ENCODE results near the gene BCAS3.

GRCh38 chr17:61254904-61255303 is 577.3 kb downstream of the BCAS3 start:
- TF ChIP-seq, protein P1, sequence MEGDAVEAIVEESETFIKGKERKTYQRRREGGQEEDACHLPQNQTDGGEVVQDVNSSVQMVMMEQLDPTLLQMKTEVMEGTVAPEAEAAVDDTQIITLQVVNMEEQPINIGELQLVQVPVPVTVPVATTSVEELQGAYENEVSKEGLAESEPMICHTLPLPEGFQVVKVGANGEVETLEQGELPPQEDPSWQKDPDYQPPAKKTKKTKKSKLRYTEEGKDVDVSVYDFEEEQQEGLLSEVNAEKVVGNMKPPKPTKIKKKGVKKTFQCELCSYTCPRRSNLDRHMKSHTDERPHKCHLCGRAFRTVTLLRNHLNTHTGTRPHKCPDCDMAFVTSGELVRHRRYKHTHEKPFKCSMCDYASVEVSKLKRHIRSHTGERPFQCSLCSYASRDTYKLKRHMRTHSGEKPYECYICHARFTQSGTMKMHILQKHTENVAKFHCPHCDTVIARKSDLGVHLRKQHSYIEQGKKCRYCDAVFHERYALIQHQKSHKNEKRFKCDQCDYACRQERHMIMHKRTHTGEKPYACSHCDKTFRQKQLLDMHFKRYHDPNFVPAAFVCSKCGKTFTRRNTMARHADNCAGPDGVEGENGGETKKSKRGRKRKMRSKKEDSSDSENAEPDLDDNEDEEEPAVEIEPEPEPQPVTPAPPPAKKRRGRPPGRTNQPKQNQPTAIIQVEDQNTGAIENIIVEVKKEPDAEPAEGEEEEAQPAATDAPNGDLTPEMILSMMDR (IDR thresholded peaks at IDR 0.05; ENCODE audit: poor library complexity, severe bottlenecking) = no peak
- no peak for TF ChIP-seq SMC3 (conservative IDR thresholded peaks at IDR 0.05; ENCODE audit: poor library complexity)
- TF ChIP-seq EP300 (conservative IDR thresholded peaks at IDR 0.05; ENCODE audit: poor library complexity, severe bottlenecking) = no peak
- TF ChIP-seq EZH2 (IDR thresholded peaks at IDR 0.05; ENCODE audit: borderline replicate concordance, insufficient read depth, low read length, poor library complexity, severe bottlenecking) = no peak
- TF ChIP-seq REST (IDR thresholded peaks at IDR 0.05; ENCODE audit: borderline replicate concordance) = no peak
- TF ChIP-seq TAF1 (IDR thresholded peaks at IDR 0.05; ENCODE audit: low read depth) = no peak
